HG03575 (cell line): ENCODE measurements around the gene GBP2.

Experiments
- ATAC-seq: cut with Tn5 transposase; IDR thresholded peaks from one replicate; pipeline ENCODE4 v1.9.1; 2021; ENCODE audit not compliant: unreplicated experiment, insufficient number of reproducible peaks, low FRiP score; ENCODE audit errors: extremely low read depth

Gene GBP2, protein sequence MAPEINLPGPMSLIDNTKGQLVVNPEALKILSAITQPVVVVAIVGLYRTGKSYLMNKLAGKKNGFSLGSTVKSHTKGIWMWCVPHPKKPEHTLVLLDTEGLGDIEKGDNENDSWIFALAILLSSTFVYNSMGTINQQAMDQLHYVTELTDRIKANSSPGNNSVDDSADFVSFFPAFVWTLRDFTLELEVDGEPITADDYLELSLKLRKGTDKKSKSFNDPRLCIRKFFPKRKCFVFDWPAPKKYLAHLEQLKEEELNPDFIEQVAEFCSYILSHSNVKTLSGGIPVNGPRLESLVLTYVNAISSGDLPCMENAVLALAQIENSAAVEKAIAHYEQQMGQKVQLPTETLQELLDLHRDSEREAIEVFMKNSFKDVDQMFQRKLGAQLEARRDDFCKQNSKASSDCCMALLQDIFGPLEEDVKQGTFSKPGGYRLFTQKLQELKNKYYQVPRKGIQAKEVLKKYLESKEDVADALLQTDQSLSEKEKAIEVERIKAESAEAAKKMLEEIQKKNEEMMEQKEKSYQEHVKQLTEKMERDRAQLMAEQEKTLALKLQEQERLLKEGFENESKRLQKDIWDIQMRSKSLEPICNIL

DNA sequence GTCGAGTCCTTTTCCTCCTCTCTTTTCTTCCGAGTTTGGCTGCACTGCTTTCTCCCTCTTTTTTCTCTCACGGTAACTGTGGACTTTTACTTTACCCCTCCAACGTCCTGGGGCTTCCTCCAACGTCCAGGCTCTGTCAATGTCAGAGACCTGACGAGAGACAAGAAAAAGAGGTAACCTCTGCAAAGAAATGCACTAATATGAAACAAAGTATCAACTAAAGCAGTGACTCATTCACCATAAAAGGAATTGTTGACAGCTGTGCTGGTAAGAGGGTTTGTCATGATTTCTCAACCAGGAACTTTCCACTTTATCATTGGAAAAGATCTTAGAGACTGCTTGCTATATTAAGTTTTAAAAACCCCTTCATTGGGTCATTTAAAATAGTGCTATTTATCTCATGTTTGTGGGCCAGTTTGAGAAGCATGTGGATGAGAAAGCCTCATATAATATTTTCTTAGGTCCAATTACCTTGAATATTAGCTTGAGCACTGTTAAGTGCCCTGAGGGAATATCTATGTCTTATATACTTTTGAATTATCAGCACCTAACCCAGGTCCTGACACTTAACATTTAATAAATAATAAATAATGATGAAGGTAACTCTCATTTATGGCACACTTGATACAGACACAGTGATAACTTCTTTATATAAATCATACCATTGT lies at the start of gene GBP2:
GBP2 (minus strand) TSS at position 202 of the 668 bp plus-strand sequence. CDS start 4,148 bp downstream, outside the sequence.
- peak; percentile 90 for ATAC-seq

DNA sequence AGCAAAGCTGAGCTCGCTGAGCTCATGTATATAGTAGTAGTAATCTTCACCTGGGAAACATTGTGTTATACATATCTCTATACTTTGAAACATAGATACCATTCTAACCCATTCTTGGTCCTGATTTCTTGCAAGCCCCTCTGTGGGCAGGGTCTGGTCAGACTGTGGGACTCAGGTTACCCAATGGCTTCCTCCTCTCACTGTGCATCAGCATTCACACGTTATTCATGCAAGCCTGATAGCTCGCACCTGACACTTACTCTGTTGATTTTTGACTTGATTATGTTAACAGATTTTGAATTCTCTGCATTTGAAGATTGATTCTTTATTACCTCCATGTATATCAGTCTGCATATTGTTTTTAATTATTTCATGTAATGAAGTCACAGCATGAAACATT lies 48.6 kb upstream of the GBP2 start:
- no peak for ATAC-seq

DNA sequence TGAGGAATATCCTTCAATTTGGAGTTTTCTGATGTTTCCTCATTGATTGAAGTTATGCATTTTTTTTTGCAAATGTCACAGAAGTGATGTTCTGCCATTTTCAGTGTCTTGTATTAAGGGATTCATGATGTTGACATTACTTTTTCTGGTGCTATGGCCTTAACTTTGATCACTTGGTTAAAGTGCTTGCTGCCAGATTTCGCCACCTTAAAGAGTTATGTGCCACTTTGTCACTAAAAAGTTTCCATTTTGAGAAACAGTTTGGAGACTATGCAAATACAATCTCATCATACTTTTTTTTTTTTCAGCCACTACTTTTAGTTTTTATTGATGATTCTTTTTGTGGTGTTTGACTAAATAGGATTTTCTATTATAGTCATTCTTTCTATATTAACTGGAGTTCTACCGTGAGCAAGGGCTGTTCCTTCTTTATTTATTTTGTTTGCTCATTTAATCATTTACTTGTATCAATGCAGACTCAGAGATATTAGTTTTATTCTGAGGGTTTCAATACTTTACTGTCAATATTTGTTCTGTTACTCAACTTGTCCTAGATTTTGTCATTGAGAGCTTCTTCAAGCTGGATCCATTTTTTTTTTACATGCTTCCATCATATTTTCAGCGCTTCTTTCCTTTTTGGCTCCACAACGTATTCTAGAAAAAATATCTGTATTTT lies 46.7 kb upstream of the GBP2 start:
- ATAC-seq = no peak

DNA sequence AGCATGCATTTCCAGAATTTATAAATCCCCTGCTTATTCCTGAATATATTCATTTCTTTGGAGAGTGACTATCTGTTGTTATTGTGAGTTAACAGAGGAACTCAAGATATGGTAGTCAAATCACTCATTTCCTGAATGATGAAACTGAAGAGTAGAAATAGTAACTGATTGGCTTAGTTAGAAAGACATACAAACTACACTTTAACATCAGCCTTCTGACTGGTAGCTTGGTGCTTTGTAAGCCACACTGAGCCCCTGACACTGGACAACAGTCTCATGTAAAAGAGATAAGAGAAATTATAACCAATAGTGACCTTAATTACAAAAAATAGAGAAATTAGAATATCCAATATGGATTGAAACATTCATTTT lies 45.1 kb upstream of the GBP2 start:
- no peak for ATAC-seq

DNA sequence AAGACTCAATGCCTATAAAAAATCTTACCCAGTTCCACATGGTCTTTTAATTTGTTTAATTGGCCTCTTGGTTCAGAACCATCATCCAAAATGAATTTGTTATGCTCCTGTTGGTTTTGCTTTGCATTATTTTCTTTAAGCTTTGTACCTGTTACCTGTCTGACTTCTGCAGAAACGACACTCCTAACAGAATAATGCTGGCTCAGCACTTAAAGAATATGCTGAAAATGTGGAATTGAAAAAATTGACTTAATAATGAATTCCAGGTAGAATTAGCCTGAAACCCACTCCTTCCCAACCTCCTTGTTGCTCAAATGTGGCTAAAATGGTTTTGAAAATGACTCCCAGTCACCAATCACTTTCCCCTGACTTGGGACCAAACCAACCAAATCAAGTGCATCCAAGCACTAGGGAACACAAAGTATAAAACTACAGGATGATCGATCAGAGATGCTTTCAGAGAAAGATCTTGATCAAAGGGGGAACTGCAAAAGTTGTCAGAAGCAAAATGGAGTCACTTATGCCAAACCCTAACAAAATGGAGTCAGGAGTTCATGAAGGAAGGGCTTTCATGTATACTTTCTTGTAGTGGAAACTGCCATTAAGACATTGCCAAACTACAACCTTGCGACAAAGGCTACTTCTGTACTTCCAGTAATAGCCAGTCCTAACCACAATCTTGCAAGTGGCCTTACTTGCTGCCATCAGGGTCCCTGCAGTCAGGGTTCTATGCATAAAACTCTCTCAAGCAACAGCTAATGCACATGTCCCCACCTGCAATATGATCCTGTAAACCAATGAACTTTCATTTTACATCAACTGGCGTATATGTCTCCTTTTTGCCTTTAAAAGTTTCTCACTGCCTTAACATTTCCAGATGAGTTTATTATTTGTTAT lies 44.5 kb upstream of the GBP2 start:
- ATAC-seq = no peak

DNA sequence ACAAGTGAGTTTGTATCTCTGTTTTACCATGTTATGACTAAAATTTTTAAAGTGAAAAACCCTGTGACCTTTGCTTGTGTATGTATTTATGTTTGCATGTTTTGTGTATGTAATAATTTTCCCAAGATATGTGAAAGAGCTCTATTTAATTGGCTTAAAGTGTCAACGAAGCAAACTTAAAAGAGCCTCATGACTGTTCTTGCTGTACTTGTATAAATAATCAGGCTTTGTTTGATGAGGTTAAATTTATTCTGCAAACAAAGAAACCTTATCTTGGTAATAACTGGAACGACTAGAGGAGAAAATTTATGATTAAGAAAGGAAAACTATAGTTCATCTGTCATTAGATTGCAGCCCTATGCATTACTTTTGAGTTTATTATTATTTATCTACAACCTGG lies 43.3 kb upstream of the GBP2 start:
- ATAC-seq = no peak

DNA sequence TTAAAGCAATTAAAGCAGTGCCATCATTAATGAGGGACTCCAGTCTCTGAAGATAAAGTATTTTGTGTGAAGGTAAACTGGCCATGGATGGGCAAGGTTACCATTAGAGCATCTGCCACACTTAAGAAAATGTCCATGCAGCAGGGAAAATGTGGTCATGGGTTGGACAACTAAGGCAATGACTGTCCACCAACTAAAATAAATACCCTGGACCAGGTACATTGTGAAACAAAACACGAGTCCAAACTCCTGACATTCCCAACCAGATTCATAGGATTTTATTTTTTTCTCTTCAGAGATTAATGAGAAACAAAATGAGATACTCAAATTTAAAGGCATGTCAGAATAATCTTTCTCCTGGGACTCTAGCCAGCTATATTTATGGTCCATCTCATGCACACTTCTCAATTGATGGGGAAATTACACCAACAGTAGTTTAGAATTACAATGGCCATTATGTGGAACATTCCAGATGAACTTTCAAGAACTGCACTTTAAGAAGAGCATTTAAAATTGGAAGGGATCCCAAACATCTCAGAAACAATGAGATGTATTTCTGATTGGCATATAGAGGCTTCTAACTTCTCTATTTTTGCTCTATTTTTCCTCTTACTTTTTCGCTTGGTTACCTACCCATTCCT lies 41.8 kb upstream of the GBP2 start:
- no peak for ATAC-seq

DNA sequence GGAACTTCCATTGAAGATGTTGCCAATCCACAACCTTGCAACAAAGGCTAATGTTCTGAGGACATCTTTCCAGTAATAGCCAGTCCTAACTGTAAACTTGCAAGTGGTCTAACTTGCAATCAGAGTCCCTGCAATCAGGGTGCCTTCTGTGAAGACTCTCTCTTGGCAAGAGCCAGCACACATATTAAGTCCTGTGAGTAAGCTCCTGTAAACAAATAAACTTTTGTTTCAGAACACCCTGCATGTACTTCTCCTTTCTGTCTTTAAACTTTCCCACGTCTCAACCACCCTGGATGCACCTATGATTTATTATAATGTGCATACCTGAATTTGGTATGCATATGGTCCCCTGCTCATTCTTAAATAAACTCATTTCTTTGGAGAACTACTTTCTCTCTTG lies 40.8 kb upstream of the GBP2 start:
- no peak for ATAC-seq

DNA sequence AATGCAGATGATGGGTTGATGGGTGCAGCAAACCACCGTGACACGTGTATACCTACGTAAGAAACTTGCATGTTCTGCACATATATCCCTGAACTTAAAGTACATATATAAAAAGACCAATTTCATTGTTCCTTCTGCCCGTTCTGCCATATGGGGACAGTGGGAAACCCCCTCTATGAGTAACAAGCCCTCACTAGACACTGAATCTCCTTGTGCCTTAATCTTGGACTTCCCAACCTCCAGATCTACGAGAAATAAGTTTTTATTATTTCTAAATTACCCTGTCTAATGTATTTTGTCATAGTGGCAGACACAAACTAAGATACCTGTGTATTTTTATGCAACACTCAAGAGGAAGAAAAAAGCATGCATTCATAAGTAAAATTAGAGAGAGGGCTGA lies 39.9 kb upstream of the GBP2 start:
- ATAC-seq = no peak

DNA sequence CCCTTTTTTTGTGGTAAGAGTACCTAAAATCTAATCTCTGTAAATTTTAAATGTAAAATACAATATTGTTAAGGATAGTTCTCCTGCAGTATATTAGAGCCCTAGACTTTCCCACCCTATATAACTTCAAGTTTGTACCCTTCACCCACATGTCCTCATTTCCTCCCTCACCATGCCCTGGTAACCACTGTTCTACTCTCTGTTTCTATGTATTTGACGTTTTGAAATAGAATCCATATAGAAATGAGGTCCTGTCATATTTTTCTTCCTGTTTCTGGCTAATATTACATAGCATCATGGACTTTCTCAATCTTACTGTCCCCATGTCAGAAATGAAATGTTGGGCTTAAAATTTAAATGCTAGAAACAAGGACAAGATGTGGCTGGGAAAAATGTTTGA lies 25.1 kb upstream of the GBP2 start:
- ATAC-seq = no peak

DNA sequence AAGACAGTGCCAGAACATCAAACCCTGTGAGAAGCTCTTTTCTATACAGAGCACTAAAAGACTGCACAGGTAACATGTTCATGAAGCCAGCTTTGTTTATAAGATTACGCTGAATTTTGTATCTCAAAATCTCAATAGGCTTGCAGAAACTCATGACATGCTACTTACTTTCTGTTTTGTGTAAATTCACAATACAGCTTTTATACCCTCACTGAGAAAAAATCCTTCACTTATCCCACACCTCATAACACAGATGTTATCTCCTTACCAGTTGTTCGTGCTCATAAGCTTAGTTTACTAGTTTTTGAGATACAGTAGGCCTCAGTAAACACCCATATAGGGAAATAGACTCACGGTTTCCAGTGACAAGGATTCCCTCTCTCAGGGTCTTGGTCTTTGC lies 24.1 kb upstream of the GBP2 start:
- no peak for ATAC-seq

DNA sequence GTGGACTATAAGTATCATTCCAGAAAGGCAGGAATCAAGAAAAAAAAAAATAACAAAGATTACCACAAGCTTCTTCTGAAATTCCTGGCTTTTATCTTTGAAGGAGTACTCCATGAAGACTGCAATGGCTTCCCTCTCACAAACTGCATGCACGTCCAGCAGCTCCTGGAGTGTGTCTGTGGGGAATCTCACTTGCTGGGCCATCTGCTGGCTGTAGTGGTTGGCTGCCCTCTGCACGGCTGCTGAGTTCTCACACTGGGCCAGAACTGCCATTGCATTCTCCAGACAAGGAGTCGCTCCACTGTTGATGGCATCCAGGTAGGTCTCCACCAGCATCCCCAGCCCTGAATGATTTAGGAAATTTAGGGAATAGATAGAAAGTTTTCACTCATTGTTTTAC lies 23.3 kb upstream of the GBP2 start:
- no peak for ATAC-seq

DNA sequence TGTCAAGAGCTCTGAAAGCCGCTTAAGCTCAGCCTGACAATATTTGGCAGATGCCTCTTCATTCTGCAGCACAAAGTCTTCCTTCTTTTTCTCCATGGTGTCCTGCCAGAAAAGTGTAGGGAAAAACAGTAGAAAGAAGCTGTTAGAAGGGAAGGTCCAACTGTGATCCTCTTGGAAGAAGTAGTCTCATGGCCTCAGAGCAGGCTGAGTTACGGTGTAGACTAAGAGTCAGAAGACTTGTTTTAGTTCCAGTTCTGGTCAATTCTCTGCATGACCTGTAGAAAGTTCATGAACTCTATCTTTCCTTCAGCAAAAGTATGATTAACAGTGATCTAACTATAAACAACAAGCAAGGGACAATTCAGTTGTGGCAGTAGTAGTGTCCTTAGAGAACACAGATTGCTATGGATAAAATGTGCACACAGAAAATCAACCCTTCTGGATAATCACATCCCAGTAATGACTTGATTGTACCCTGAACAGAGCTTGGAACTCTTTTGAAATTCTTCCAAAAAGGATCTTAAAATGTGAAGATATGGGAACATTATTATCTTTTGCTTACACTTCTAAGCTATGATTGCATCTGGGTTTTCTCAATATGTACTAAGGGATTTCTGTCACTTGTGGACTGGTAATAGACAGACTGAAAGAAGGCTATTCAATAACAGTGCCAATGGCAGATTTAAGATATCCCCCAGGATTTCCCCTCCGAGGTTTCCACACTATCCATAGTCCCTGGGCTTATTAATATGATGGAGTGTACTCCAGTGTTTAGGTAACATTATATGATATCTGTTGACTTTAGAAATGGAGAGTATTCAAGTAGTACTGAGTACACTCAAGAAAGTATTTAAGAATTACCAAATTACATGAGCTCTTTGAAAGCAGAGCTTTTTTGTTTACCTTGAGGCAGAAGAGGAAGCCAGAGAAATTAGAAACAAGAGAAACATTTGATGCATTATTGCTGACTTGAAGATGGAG lies 22.1 kb upstream of the GBP2 start:
- no peak for ATAC-seq

DNA sequence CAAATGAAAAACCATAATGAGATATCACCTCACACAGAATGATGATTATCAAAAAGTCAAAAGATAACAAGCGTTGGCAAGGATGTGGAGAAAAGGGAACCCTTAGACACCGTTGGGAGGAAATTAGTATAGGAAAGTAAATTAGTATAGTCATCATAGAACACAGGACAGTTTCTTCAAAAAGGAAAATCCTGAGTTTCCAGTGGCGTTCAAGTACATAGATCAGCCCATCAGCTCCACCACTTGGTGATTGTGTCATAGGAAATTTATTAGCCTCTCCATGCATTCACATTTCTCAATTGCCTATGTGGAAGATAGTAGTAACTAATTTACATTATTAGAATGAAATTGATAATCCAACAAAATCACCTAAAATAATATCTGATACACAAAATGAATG lies 20.8 kb upstream of the GBP2 start:
- ATAC-seq = no peak

DNA sequence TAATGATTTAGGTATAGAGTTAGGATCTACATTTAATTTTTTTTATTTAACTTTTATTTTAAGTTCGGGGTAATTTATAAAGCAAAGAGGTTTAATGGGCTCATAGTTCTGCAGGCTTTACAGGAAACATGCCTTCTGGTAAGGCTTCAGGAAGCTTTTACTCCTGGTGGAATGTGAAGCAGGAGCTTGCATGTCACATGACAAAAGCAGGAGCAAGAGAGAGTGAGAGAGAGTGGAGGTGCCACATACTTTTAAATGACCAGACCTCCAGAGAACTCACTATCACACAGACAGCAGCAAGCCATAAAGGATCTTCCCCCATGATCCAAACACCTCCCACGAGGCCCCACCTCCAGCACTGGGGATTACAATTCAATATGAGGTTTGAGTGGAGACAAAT lies 17.6 kb upstream of the GBP2 start:
- ATAC-seq = no peak

DNA sequence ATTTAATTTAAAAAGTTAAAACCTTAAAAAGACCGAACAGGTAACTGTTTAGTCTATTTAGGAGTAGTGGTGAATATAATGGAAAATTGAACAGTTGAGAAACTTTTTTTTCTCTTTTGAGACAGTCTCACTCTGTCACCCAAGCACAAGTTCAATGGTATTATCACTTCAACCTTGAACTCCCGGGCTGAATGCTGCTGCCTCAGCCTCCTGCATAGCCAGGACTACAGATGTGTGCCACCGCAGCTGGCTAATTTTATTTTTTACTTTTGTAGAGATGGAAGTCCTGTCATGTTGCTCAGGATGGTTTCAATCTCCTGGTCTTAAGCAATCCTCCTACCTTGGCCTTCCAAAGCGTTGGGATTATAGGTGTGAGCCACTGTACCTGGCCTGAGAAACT lies 16.2 kb upstream of the GBP2 start:
- no peak for ATAC-seq

DNA sequence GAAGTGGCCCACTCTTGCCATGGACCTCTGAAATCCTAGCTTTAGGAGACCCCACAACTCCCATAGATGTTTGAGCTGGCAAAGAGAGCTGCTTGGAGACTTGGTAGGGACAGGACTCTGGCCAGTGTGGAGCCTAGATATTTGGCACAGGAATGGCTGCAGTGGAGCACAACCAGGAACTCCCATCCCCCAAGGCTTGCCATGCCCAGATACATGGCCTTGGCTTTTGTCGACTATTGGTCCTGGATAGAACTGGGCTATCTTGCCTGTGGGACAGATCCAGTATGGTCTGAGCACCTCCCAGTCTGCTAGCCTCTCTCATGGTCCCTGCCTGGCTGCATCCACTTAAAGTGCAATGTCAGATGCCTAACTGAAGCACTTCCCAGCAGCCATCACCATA lies 7.8 kb upstream of the GBP2 start:
- ATAC-seq = no peak
